ENCODE data around the gene ZNF492.
A peak's percentile ranks its signal among the peaks of the same experiment; 100 is the strongest.
"Not testable (repeated sequence)": the region's sequence is repeated elsewhere in the genome, so short reads cannot be mapped to it uniquely, and the experiment has no call there.

The ZNF492 gene

DNA sequence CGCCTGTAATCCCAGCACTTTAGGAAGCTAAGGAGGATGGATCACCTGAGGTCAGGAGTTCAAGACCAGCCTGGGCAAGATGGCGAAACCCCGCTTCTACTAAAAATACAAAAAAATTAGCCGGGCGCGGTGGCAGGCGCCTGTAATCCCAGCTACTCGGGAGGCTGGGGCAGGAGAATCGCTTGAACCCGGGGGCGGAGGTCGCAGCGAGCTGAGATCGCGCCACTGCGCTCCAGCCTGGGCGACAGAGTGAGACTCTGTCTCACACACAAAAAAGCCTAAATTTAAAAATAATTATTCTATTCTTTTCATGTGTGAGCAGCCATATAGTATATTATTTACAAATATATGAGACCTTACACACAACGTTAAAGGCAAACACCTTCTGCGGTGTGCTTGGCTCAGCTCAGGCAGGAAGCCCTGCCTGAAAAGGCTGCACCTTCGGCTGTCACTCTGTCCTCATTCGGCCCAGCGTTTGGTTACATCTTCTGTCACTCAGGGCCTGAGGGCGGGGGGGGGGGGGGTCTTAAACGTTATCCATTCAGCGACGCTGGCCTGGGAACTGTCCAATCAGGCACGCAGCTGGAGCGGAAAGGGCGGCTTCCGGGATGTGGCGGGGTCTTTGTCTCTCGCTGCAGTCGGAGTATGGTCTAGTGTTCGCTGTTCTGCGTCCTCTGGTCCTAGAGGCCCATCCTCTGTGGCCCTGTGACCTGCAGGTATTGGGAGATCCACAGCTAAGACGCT is at the start of gene ZNF492:
ZNF492 (plus strand) TSS at position 619 of the 744 bp plus-strand sequence. CDS start 19,076 bp downstream, outside the sequence.
- DNase-seq, result peak; percentile 80

DNA sequence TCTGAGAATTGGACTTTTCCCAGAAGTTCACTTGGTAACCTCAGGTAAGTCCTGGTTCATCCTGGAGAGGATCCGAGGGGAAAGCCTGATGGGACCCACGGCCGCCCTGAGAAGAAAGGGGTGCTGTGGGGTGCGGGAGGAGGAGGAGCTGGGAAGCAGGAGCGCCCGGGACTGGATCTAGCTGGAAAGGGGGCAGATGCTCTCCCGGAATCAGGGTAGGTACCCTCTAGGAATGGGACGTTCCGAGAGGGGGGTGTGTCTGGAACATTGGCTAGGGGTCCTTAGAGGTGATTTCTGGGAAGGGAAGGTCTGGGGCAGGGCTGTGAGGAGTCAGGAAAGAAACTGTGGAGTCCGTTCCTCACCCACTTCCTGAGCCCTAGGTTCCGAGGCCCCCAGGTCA is 38.7 kb upstream of the ZNF492 start:
- no peak for DNase-seq

DNA sequence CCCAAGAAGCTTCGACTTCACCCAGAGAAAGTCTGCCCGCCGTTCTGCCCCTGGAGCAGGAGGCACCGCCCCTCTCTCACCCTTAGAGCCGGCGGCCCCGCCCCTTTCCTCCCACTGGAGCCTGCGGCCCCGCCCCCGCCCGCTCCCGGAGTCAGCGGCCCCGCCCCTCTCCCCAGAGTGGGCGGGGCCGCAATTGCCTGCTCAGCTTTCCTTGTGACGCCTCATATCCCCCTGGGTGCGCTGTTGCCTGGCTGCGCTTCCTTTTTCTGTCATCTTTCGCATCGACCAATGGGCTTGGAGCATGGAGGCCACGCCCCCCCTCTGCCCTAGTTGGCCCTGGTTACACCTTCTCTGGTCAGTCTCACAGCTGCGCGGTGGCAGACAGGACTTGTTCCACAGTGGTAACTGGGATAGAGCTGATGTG is 38.2 kb upstream of the ZNF492 start:
- DNase-seq, result no peak

DNA sequence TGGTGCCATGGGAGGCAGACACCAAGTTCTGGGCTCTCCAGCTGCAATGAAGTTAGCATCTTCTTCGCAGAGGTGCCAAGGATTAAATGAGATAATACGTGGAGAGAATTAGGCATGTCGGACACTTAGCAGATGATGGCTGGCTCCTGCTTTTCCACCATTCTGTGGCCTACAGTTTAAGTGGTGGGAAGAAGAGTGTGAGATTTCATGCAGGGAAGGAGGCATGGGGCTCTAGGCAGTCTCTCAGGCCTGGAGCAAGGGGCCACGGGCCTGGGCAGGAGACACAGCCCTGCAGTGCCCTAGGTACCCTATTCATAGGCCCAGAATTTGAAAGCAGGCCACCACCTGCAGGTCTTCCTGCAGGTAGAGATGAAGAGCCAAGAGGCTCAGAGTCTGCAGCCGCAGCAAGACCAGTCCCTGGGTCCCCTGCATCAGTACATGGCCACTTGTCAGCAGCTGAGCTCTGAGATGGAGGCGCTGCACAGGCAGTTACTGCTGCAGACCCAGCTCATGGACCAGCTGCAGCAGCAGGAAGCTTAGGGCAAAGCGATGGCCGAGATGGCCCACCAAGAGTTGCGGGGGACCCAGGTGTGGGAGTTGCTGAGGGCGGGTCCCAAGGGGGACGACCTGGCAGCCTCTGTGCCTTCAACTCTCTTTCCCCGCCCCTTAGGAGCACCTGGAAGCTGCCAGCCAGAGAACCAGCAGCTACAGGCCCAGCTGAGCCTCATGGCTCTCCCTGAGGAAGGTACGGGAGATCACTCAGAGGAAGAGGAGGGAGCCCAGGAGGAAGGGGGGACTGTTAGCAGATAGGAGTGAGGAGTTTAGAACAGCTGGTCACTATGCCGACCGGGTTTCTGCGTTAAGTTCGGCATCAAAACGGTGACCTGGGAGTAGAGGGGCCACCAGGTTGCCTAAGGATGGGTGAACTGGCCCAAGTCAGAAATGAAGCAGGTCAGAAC is 33.2 kb upstream of the ZNF492 start:
- DNase-seq, result no peak

DNA sequence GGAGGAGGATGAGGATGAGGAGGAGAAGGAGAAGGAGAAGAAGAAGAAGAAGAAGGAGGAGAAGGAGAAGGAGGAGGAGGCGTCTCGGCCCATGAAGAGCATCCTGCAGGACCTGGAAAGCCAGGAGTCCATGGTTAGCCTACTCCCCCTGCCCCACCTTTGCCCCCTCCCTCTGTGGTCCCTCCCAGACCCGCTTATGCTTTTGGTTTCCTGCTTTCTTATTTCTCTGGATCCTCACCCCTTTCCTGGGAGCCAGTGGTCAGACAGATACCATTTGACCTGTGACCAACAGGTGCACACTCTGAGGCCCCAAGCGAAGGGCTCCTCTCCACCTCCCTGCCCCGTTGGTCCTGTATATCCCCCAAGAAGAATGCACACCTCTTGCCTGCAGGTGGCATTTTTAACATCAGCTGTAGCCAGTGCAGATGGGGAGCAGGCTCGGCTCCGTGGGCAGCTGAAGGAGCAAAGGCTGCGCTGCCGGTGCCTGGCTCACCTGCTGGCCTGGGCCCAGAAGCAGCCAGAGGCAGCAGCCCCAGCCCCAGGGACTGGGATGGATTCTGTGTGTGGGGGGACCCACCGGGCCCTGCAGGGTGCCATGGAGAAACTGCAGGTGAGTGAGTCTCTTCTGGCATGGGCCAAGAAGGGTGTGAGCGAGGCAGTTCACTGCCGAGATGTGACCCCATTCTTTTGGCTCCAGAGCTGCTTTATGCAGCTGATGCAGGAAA is 32.1 kb upstream of the ZNF492 start:
- DNase-seq, result no peak

DNA sequence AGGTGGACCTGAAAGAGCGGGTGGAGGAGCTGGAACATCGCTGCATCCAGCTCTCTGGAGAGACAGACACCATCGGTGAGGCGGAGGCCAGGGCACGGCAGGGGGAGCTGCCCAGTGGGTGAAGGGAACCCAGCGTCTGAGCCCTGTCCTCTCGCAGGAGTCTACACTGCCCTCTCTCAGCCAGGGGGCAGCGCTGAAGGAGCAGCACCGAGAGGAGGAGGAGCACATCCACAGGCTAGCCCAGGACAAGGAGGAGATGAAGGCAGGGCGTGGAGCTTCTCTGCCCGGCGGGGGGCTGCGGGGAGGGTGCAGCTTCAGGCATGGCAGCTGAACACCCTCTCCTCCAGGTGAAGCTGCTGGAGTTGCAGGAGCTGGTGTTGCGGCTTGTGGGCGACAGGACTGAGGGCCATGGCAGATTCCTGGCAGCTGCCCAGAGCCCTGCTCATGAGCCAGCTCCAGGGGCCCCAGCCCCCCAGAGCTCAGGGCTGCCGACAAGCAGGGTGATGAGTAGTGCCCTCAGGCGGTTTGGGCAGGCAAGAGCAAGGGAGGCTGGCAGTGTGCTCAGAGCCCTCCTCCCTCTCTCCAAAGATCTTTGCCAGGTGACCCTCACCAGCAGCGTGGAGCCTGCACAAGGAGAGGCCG is 31.4 kb upstream of the ZNF492 start:
- DNase-seq, result no peak

DNA sequence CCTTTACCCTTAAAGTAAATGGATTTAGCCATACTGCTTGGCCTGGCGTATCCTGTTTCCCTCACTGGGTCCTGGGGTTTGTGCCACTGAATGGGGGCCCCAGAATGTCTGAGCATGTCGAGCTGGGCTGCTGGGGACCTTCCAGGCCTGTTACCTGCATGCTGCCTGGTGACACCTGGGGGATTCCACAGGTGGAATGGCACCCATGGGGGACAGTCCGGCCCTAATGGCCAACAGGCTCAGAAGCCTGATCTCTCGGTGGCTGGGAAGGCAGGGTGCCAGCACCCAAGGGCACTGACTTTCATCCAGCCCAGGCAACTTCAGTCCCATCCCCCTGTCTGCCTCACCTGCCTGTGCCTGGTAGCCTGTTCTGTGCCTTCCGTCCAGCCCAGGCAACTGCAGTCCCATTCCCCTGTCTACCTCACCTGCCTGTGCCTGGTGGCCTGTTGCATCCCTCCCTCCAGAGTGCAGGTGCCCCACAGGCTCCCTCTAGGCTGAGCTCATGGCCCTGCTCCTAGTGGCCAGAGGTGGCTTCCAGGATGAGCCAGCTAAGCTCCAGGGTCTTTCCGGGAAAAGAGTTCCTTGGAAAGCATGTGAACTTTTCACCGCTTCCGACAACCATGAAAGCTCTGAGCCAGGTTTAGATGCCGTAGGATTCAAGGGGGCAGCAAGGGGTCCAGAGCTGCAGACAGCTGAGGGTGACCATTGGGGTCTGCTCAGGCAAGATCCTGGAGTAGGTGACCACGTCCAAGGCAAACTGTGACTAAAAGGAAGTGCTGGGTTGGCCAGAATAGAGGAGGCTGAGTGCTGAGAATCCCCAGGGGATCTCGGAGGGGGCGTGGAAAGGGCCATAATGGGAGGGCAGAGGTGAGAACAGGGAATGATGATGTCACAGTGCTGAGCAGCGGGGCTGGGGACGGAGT is 30.3 kb upstream of the ZNF492 start:
- DNase-seq, result no peak

DNA sequence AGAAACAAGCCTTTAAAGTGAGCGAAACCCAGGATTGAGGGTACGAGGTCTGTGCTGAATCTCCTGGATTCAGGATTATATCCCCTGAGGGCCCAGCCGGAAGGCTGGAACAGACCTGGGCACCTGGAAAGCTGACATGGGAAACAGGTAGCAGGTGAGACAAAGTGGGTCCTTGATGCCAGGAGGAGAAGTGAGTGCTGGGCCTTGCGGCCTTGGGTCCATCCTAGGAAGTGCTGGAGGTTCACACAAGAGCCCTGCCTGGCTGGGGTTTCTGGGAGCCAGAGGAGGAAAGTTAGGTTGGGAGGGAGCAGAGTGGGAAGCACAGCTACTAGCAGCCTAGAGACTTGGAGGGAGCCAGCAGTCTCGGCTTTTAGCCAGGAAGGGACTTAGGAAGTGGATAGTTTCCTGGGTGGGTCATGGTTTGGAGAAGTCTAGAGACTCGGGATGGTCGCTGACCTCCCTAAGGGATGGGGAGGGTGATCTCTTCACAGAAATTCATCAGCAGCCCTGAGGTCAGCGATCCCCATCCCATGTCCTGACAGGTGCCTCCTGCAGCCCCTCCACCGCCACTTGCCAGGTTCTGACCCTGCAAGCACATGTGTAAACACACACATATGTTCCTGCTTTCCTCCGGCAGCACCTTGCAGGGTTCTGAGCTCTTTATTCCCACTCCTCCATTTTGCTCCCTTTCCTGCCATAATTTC is 29.4 kb upstream of the ZNF492 start:
- DNase-seq, result no peak

DNA sequence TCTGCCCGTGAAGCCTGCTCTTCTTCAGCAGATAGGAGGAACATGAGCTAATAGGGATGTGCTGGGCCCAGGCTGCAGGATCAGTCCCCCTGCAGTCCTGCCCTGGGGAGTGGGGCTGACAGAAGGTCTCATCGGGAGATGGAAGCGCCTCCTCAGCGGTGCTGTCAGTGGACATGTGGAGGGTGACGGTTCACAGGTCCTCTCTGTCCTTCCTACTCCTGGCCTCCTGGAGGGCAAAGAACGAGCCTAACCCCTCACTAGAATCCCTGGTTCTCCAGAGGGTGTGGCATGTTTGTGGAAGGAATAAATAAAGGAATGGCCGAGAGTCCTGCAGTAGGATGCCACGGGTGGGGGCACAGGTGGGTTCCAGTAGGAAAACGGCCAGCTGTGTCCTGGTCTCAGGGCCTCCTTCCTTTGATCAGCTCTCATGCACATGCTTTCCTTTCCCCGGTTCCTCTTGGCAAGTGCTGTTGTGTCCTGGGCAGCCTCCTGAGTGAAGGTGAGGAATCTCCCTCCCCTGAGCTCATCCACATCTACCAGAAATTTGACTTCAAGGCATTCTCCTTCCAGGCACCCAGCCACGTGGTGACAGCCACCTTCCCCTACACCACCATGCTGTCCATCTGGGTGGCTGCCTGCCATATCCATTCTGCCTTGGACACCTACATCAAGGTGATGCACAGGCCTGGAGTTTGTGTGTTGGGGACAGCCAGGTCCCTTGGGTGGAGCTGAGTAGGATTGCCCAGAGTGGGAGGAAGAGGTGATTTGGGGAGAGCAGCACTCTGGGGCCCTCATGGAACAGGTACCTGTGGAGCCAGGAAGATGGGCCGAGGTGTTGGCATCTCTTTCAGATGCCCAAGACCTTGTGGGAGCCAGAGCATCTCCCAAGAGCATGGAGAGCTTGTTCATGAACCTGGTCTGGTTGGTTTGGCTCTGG is 28.6 kb upstream of the ZNF492 start:
- no peak for DNase-seq

DNA sequence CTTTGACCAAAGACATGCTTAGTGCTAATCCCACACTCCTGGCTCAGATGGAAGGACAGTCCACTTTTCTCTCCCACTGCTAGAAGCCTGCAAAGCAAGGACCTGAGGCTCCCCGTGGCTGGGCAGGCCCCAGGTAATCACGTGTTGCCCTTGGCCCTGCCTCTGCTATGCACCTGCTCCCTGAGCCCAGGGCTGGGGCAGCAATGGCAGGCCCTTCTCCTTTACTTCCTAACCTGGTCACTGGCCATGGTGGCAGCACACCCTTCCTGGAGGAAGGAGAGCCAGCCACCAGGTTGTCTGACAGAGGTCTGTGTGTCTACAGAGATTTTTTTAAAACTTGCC is 27.9 kb upstream of the ZNF492 start:
- DNase-seq, result no peak

DNA sequence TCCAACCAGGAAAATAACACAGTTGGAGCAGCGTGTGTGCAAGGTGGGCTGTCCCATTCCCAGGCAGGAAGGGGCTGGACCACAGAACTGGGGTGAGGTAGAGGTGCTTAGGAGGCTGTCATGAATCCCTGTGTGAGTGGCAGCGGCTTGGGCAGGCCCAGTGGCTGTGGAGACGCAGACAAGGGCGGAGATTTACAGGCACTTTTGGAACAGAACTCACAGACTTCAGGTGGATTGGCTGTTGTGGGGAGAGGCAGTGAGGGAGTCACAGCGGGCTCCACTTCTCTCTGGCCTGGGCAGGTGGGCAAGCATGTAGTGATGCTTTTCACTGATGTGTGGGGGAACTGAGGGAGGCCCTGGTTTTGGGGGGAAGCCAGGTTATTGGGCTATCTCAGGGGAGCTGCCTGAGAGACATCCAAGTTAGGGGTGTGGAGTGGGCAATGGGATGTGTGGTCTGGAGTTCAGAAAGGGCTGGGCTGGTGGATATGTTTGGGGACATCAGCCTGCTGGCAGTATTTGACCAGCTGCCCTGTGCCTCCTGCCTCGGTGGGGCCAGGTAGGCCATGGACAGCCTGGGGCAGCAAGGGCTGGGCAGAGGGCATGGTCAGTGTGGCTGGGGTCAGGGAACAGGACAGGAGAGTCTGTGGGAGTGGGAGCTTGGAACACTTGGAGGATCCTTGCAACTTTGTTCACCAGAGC is 27.0 kb upstream of the ZNF492 start:
- DNase-seq, result no peak

DNA sequence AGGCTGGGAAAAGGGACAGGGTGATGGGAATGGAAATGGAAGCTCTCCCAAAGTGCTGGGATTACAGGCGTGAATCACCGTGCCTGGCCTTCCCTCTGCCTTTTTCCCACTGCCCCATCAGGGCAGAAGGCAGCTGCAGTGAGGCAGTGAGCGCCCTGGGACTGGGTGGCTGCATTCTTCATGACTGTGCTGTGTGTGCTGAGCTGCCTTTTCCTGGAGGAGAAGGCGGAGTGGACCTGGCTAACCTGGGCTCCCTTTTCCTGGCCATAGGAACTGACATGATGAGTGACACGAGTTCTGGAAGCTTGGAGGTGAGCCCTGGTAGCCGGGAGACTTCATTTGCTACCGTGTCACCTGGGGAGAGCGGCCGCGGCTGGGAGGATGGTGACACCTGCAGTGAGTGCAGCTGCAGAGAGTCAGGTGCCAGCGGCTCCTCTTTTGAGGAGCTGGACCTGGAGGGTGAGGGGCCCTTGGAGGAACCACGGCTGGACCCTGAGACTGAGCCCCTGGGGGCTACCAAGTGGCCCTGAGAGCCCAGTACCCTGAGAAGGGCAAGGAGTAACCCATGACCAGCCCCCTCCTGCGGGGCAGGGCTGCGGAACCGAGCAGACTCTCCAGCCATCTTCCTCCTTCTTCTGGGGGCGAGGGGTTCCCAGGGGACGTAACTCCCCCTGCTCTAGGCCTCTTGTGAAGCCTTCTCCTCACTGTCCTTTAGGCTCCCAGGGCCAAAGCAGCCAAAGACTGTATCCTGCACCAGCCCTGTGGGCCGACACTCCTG is 26.3 kb upstream of the ZNF492 start:
- DNase-seq, result no peak

DNA sequence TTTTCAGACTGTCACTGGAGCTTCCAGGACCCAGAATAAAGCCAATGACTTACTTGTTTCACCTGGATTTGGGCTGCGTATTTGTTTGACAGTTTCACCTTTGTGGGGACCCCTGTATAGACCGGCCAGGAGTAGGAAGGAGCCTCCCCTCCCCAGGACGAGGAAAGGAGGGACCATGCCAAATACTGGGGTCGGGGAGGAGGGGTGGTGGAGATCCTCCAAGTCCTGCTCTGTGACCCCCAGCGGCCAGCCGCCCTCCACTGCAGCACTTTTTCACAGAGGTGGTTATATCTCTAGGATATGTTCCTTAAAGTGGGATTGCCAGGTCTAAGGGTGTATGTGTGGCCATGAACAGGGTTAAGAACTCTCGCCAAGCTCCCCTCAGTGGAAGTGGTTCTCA is 25.7 kb upstream of the ZNF492 start:
- no peak for DNase-seq

DNA sequence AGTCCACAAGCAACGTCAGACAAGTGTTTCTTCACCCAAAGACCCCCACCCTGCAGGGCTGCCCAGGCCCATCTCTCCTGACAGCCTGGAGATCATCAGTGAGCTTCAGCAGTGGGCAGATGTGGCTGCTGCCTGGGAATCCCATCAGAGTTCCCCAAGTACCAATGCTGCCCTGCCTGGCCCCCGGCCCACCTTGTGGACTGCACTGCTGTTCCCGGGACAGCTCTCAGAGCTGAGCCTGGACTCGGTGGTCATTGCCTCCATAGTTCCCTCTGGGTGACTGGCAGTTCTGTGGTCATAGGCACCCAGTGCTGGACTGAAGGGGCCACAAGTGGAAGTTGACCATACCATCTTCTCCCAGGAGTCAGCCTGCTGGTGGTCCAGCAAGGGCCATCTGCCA is 24.5 kb upstream of the ZNF492 start:
- no peak for DNase-seq

DNA sequence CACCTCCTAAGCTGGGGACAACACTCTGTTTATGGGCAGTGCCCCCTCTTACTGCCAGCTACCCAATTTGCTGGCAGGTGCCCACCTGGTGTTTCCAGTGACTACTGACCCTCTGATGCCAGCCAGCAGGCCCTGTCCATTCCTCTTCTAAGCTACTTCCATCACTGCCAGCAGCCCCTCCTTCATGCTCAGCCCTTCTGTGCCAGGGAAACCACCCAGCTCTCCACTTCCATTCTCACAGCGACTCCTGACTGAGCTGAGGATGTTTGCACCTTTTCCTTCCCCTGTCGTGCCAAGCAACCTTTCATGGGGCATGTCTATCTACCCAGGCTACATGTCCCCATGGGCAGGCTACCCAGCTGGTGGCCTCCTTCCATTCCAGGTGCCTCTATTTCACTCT is 24.0 kb upstream of the ZNF492 start:
- DNase-seq, result no peak

DNA sequence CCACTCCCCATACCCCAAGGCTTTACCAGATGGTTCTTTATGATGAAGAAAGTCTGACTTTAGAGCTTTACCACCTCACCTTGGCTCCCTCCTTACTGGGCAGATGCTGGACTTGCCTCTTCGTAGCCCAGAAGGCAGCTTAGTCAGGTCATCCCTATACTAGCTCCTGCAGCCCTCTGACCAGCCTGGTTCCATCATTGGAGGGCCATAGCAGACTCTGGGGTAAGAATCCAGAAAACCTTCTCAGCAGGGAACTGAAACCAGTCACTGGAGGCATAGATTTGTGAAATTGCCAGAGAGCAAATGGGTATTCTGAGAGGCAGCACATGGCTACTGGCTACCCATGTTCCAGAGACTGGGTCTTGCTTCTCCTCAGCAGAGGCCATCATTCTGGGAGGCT is 21.8 kb upstream of the ZNF492 start:
- no peak for DNase-seq

DNA sequence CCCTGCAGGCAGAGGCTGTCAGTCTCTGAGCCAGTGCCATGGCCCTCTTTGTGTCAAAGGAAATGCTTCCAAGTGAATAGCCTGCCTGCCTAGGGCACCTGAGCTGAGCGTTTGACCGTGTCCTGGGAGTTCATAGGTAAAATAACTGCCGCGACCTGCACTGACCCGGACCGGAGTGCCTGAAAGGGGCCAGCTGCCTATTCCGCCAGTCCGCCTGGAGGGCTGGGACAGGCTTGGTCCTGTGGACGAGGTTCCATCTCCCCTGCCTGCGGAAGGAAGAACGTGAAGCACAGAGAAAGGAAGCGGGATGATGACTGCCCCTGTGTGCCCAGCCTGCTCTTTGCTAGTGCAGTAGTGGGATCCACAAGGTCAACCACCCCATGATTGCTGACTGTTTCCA is 17.5 kb upstream of the ZNF492 start:
- no peak for DNase-seq

DNA sequence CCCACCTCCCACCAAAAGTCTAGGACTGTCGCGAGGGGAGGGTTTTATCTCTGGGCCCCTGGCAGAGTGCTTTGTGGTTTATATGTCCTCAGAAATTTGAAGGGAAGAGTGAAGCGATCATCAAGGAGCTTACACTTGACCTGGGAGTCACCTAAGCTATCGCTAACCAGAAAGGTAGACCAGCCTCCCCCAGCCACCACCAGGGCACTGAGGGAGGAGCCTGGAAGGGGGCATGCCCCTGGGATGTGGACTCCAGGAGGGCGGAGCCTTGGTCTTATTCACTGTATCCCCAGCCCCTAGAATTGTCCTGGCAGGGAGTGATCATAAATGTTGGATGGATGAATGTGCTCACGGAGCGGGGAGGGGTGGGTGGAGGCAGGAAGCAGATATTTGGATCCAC is 16.9 kb upstream of the ZNF492 start:
- not testable (repeated sequence) for DNase-seq

Data from hematopoietic multipotent progenitor cell treated with erythropoietin and hydrocortisone succinate and interleukin-3 and kit ligand, for 6 days (in vitro differentiated cells).